Endothelial cell of umbilical vein (primary cell): Measurements from ENCODE around the gene SPINT1. TPM values are rescaled to one million over a fixed set of nuclear protein-coding genes. Genes with fewer than 3 reads are reported as not detected.

Experiments
- BruUV-seq: library from RNA; stranded (reverse); fragments of 400-500 nt; replicated peaks from 2 replicates; lab custom pipeline; 2021; lab: Mats Ljungman, UMichigan
- CTCF ChIA-PET: fragments of 300-600, 350-600 bp; sonication (Branson Sonifier 250); formaldehyde crosslinking; loops from one replicate; lab custom pipeline; 2021; ENCODE audit warnings: antibody characterized with exemption, inconsistent platforms; lab: Charles Lee
- POLR2A ChIA-PET: fragments of 300-600, 350-600 bp; sonication (Branson Sonifier 250); formaldehyde crosslinking; loops from one replicate; lab custom pipeline; 2021; ENCODE audit warnings: antibody characterized with exemption, inconsistent platforms; lab: Charles Lee
- DNase-seq: peaks from one replicate; pipeline ENCODE4 v3.0.0-alpha.2; 2011; ENCODE audit warnings: low read depth, low spot score
- FAIRE-seq: peaks from 2 replicates; lab custom pipeline; 2011; peaks lifted over from hg19 to GRCh38; lab: Jason Lieb, UNC
- H2AFZ ChIP-seq: 2 replicates; pipeline ENCODE4 v1.6.0; 2012; ENCODE audit warnings: low read depth, low read length, control low read depth, inconsistent platforms
- H3K27ac ChIP-seq: 2 replicates; pipeline ENCODE4 v1.5.1; 2011; ENCODE audit warnings: low read depth, mild to moderate bottlenecking, control low read depth, low read length, moderate library complexity; ENCODE audit not compliant: insufficient read depth
- H3K27me3 ChIP-seq, 2 experiments: 2 replicates each; pipeline versions ENCODE4 v1.6.0 to v1.6.1; 2011; ENCODE audit warnings: low read length in 2 of 2, mixed read lengths in 1 of 2; ENCODE audit not compliant: control insufficient read depth in 2 of 2, insufficient read depth in 2 of 2
- H3K36me3 ChIP-seq, 2 experiments: 2 replicates in 1 of 2; 3 replicates in 1 of 2; pipeline ENCODE4 v1.5.1; 2011; ENCODE audit warnings: low read length in 2 of 2, mild to moderate bottlenecking in 1 of 2, moderate library complexity in 1 of 2; ENCODE audit not compliant: control insufficient read depth in 2 of 2, insufficient read depth in 2 of 2; ENCODE audit errors: extremely low read depth in 1 of 2
- H3K4me1 ChIP-seq: 3 replicates; pipeline ENCODE4 v1.5.1; 2011; ENCODE audit warnings: mild to moderate bottlenecking, low read length; ENCODE audit not compliant: control insufficient read depth, insufficient read depth; ENCODE audit errors: extremely low read depth
- H3K4me2 ChIP-seq: 2 replicates; pipeline ENCODE4 v1.6.1; 2011; ENCODE audit warnings: low read length, control low read depth, mixed read lengths; ENCODE audit not compliant: insufficient read depth
- H3K4me3 ChIP-seq, 3 experiments: fragments of 200-600 bp in 1 of 3; sonication (generic), shearing (Covaris generic) in 1 of 3; replicated peaks in 1 of 3; 2 replicates each; pipeline ENCODE4 v1.5.1; 2011 to 2016; ENCODE audit warnings: control low read depth in 3 of 3, low read length in 3 of 3, mild to moderate bottlenecking in 2 of 3, inconsistent platforms in 1 of 3, low read depth in 1 of 3, moderate library complexity in 1 of 3; ENCODE audit not compliant: insufficient read depth in 1 of 3
- H3K79me2 ChIP-seq: 2 replicates; pipeline ENCODE4 v1.6.0; 2012; ENCODE audit warnings: low read length, inconsistent platforms; ENCODE audit not compliant: control insufficient read depth, insufficient read depth
- H3K9ac ChIP-seq: replicated peaks from 2 replicates; pipeline ENCODE3; 2011; ENCODE audit warnings: low read length, control low read depth; ENCODE audit not compliant: insufficient read depth; ENCODE audit errors: extremely low read depth
- H3K9me1 ChIP-seq: replicated peaks from 3 replicates; pipeline ENCODE4 v1.6.0; 2011; ENCODE audit warnings: mild to moderate bottlenecking, low read length; ENCODE audit not compliant: control insufficient read depth, insufficient read depth; ENCODE audit errors: extremely low read depth
- H3K9me3 ChIP-seq: replicated peaks from 2 replicates; pipeline ENCODE4 v1.5.1; 2012; ENCODE audit warnings: low read length, inconsistent platforms; ENCODE audit not compliant: control insufficient read depth, insufficient read depth
- H4K20me1 ChIP-seq: replicated peaks from 2 replicates; pipeline ENCODE3; 2011; ENCODE audit warnings: mild to moderate bottlenecking, low read length; ENCODE audit not compliant: control insufficient read depth, insufficient read depth; ENCODE audit errors: extremely low read depth
- EZH2 ChIP-seq: IDR thresholded peaks from 2 replicates; pipeline ENCODE4 v1.6.1; 2012; ENCODE audit warnings: borderline replicate concordance, low read depth, mild to moderate bottlenecking, moderate library complexity, low read length, inconsistent platforms; ENCODE audit not compliant: severe bottlenecking
- FOS ChIP-seq: IDR thresholded peaks from 2 replicates; pipeline ENCODE4 v1.6.1; 2011; ENCODE audit warnings: mild to moderate bottlenecking, low read length, moderate library complexity, borderline replicate concordance; ENCODE audit not compliant: insufficient read depth
- GATA2 ChIP-seq: IDR thresholded peaks from 2 replicates; pipeline ENCODE4 v1.7.0; 2011; ENCODE audit warnings: low read depth, mild to moderate bottlenecking, moderate library complexity, mixed read lengths, low read length; ENCODE audit not compliant: insufficient read length, insufficient read depth
- JUN ChIP-seq: IDR thresholded peaks from 2 replicates; pipeline ENCODE4 v1.6.1; 2011; ENCODE audit warnings: borderline replicate concordance, low read depth; ENCODE audit not compliant: insufficient read length, insufficient read depth
- MYC ChIP-seq: IDR thresholded peaks from one replicate; pipeline ENCODE4 v1.6.1; 2011; ENCODE audit warnings: mild to moderate bottlenecking, low read depth, low read length
- POLR2AphosphoS5 ChIP-seq: IDR thresholded peaks from 2 replicates; pipeline ENCODE4 v1.6.1; 2012; ENCODE audit warnings: low read depth, mild to moderate bottlenecking, control low read depth, low read length, moderate library complexity; ENCODE audit not compliant: insufficient read depth
- dilution Hi-C: fragments of 300-500 bp; cut with MboI; formaldehyde crosslinking; loops from one replicate; pipeline ENCODE4 v1.15.0; 2019; ENCODE audit warnings: low sequenced_read_pairs; ENCODE audit not compliant: extremely low pct_ligation_motif_present
- intact Hi-C: fragments of 100-400 bp; cut with micrococcal nuclease; formaldehyde crosslinking; loops from one replicate; pipeline ENCODE4 v1.10.0; 2022
- polyA plus RNA-seq, 4 experiments: library from polyadenylated mRNA; depleted of rRNA in 3 of 4; stranded (reverse) in 3 of 4; unstranded in 1 of 4; fragments of >200 nt; gene quantifications; 2 replicates each; pipeline versions ENCODE4 v1.2.1 to v1.2.3, GENCODE V29; 2011 to 2012; ENCODE audit warnings: missing spikeins in 1 of 4
- total RNA-seq: library from RNA; stranded (reverse); gene quantifications from 2 replicates; pipeline ENCODE4 v1.2.3, GENCODE V29; 2021
- TF ChIP-seq, protein P1 (sequence below): IDR thresholded peaks from 2 replicates; pipeline ENCODE4 v1.6.1; 2011; ENCODE audit not compliant: insufficient read depth, insufficient read length

Gene SPINT1
- total and polyA plus RNA-seq, 2 donors (not counting 3 experiments of a cell fraction or from before 2014, with no cell fraction given), result 4.1 to 4.2 TPM

DNA sequence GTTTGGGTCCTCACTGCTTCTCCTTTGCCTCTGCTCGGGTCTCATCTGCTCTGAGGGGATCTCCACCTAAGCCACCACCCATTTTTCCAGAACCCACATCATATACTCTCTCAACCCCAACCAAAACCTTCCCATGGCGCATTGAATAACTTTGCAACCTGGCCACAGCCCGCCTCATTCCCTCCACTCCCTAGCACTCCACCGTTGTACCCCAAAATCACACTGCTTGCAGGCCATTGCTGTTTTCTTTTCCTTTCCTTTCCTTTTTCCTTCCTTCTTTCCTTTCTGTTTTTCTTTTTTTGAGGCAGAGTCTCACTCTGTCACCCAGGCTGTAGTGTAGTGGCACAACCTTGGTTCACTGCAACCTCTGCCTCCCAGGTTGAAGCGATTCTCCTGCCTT, 47.3 kb downstream of the SPINT1 start:
- H3K27ac ChIP-seq, result no peak overlapping the region
- H3K79me2 ChIP-seq, result peaks cover 17% of the 10 kb centered on the region
- ChIA-PET POLR2A (interaction anchor here (1.1 kb wide), 1 partner anchor 33 kb away, joined by 5 read pairs; no protein-coding TSS in a partner anchor), CTCF (interaction anchor here (1.0 to 4.0 kb wide), 20 partner anchors 8 to 371 kb away, joined by 3 to 48 read pairs (median 6); partner anchors contain the start of genes C15orf62, CHP1, EXD1 and RHOV)
- dilution Hi-C loops, result no loop called here
- H3K9me3 ChIP-seq, result no peaks in the 10 kb centered on the region
- peaks cover 0 to 1% of the 10 kb centered on the region in 2 experiments for H3K36me3 ChIP-seq
- H3K9me1 ChIP-seq, result no peaks in the 10 kb centered on the region
- BruUV-seq, result no TSS peak
- no peak overlapping the region for H3K4me2 ChIP-seq
- no peak for FAIRE-seq
- no peaks in the 10 kb centered on the region for H3K27me3 ChIP-seq
- H3K4me3 ChIP-seq, result no peak overlapping the region
- H4K20me1 ChIP-seq, result no peaks in the 10 kb centered on the region
- H2AFZ ChIP-seq, result no peak overlapping the region
- no peak overlapping the region for H3K9ac ChIP-seq
- no peak for DNase-seq
- intact Hi-C loops, result loop anchor here (5.0 to 10.0 kb wide), 3 partner anchors 104 to 326 kb away; partner anchors contain the start of genes CCDC32 and RPUSD2
- peaks cover 14% of the 10 kb centered on the region for H3K4me1 ChIP-seq
- TF ChIP-seq POLR2AphosphoS5 (no peak), GATA2 (no peak), EZH2 (no peak), MYC (no peak), JUN (no peak), FOS (no peak)
- TF ChIP-seq, protein P1, sequence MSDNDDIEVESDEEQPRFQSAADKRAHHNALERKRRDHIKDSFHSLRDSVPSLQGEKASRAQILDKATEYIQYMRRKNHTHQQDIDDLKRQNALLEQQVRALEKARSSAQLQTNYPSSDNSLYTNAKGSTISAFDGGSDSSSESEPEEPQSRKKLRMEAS, result no peak
